Epithelial cell of proximal tubule (primary cell): ENCODE results near the gene GAD1. TPM values are rescaled to one million over a fixed set of nuclear protein-coding genes. Genes with fewer than 3 reads are reported as not detected.

ENCODE experiments used
- DNase-seq: peaks from one replicate; pipeline ENCODE4 v3.0.0-alpha.2; 2011; ENCODE audit warnings: low read depth
- H3K4me3 ChIP-seq: 2 replicates; pipeline ENCODE4 v1.5.1; 2011; ENCODE audit warnings: low read depth, mild to moderate bottlenecking, low read length
- total RNA-seq: library from RNA; depleted of rRNA; stranded (reverse); fragments of >200 nt; gene quantifications from 2 replicates; pipeline ENCODE4 v1.2.3, GENCODE V29; 2015
- TF ChIP-seq, protein P1 (sequence below): conservative IDR thresholded peaks from 2 replicates; pipeline ENCODE4 v1.5.1; 2012; ENCODE audit warnings: low read depth, mild to moderate bottlenecking, low read length

The GAD1 gene
- total RNA-seq, 1 donor from 2014 or later: 5.6 TPM

DNA sequence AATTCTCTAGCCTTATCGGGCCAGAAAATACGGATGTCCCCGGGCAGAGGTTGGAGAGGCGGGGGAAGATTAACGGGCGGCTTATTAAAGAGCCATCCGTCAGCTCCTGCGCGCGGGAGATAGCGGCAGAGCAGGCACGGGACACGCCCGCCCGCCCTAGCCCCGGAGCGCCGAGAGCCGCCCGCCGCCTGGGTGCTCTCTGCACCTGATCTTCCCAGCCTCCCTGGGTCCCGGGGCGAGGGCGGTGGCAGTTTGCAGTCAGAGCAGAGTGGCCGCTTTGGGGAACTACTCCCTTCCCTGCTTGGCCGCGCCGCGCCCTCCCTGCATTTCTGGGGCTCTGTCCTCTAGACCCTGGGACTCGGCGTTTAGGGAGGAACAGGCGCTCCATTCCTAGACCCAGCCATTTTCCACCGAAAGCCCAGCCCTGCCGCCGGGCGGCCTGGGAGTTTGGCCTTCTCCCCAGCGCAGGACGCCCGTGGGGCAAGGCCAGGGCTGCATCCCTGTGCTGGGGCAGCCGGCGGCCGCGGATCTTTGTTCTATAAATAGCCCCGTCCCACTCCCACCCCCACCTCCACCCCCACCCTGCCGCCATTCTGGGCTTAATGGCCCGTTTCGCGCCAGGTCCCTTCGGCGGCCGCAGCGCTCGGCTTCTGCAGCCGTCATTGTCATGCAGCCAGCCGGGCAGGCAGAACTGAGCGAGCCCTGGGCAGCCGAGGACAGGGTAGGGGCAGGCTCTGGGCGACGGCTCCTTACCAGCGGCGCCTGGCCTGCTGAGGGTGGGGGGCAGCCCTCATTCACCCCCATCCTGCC lies 6.6 kb downstream of the GAD1 start:
- TF ChIP-seq, protein P1, sequence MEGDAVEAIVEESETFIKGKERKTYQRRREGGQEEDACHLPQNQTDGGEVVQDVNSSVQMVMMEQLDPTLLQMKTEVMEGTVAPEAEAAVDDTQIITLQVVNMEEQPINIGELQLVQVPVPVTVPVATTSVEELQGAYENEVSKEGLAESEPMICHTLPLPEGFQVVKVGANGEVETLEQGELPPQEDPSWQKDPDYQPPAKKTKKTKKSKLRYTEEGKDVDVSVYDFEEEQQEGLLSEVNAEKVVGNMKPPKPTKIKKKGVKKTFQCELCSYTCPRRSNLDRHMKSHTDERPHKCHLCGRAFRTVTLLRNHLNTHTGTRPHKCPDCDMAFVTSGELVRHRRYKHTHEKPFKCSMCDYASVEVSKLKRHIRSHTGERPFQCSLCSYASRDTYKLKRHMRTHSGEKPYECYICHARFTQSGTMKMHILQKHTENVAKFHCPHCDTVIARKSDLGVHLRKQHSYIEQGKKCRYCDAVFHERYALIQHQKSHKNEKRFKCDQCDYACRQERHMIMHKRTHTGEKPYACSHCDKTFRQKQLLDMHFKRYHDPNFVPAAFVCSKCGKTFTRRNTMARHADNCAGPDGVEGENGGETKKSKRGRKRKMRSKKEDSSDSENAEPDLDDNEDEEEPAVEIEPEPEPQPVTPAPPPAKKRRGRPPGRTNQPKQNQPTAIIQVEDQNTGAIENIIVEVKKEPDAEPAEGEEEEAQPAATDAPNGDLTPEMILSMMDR: no peak
- DNase-seq: no peak
- H3K4me3 ChIP-seq: peak overlapping the region; percentile 38

DNA sequence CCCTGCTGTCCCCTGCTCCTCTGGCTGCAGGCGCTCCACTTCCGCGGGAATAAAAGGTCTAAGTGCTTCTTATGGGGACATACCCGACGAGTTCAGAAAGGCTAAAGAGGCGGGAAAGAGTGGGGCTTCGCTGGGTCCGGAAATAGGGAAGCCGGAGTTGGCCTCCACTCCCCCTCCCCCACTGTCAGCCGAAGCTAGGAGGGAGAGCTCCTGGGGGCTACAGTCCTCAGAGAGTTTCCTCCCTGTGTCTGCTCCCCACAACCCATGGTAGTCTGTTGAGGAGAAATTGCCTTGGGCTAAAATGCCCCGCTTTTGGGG lies 7.2 kb downstream of the GAD1 start:
- H3K4me3 ChIP-seq: peak overlapping the region; percentile 23
- no peak for DNase-seq
- TF ChIP-seq, protein P1: no peak

DNA sequence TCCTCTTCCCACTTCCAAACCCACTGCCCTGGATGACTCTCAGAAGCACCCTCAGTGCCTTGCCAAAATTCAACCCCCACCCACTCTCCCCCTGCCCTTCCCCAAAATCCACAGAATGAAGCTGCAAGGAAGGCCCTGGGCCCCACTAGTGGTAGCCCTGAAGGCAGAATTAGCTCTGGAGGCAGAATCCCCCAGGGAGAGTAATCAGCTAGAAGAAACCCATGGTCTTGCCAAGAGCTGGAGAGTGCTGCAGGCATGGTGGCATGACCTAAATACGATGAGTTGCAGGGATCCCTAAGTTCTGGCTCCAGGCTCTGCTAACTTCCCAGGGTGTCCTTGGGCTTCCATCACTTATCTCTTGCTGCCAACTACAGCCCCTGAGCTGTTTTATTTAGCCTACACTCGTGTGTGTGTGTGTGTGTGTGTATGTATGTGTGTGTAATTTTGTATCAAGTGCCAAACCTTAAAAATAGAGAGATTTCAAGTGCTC lies 7.9 kb downstream of the GAD1 start:
- H3K4me3 ChIP-seq: no peak overlapping the region
- TF ChIP-seq, protein P1: no peak
- no peak for DNase-seq

DNA sequence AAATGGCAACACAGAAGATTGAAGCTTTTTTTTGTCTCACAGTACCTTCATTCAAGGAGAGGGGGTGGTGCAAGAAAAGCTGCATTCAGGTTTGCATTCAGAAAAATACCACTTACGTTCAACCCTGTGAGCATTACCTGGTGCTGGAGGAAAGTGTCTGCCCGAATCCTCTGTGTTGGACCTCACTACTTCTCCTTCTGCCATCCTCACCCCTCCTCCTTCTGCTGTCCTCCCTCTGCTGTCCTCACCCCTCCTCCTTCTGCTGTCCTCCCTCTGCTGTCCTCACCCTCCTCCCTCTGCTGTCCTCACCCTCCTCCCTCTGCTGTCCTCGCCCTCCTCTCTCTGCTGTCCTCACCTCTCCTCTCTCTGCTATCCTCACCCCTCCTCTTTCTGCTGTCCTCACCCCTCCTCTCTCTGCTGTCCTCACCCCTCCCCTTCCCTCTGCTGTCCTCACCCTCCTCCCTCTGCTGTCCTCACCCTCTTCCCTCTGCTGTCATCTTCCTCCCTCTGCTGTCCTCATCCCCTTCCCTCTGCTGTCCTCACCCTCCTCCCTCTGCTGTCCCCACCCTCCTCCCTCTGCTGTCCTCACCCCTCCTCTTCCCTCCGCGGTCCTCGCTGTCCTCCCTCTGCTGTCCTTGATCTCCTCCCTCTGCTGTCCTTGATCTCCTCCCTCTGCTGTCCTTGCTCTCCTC lies 11.3 kb downstream of the GAD1 start:
- TF ChIP-seq, protein P1: no peak
- no peak for DNase-seq
- no peak overlapping the region for H3K4me3 ChIP-seq

DNA sequence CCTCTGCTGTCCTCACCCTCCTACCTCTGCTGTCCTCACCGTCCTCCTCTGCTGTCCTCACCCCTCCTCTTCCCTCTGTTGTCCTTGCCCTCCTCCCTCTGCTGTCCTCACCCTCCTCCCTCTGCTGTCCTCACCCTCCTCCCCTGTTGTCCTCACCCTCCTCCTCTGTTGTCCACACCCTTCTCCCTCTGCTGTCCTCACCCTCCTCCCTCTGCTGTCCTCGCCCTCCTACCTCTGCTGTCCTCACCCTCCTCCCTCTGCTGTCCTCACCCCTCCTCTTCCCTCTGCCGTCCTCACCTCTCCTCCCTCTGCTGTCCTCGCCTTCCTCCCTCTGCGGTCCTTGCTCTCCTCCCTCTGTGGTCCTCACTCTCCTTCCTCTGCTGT lies 11.8 kb downstream of the GAD1 start:
- H3K4me3 ChIP-seq: no peak overlapping the region
- TF ChIP-seq, protein P1: no peak
- DNase-seq: no peak

DNA sequence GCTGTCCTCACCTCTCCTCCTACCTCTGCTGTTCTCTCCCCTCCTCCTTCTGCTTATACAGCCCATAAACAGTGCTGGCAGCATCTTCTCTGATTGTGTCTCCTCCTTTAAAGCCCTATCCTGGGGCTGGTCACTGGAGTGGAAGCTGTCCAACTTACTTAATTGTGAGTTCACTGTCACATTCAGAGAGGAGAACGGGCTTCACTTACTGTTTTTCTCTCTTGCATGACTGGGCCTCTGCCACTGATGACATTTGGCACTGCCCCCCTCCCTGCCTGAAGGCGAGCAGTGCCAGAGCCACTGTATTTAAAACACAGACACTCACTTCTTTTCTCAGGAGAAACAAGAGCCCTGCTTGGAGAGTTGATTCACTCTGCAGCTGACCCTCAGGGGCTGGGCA lies 12.3 kb downstream of the GAD1 start:
- DNase-seq: no peak
- TF ChIP-seq, protein P1: no peak
- no peak overlapping the region for H3K4me3 ChIP-seq

DNA sequence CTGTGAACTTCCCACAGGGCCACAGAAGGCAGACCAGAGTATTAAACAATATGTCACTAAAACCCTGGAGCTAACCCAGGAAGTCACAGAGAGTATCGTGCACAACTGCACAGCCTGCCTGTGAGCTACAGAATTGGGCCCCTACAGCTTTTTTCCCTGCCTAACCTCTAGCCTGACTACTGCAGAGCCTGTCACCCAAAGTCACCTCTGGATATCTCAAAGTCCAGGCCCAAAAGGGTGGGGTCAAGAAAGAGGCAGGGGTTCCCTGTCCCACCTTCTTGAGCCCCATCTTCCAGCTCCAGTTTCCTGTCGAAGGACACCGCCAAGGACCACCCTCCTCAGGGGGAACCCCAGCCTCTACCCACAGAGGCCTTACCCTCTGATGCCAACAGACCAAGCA lies 13.5 kb downstream of the GAD1 start:
- TF ChIP-seq, protein P1: no peak
- no peak for DNase-seq
- no peak overlapping the region for H3K4me3 ChIP-seq
